ENCODE data around the gene TP53RK.

GRCh38 chr20:46674253-46675083, 14.8 kb downstream of the TP53RK start:
- TF ChIP-seq ZC3H10 (CRISPR knock-in tag; IDR thresholded peaks at IDR 0.05) (no peak), SNAI2 (CRISPR knock-in tag; IDR thresholded peaks at IDR 0.05) (no peak), ZNF70 (CRISPR knock-in tag; IDR thresholded peaks at IDR 0.05) (no peak), ZFP3 (CRISPR knock-in tag; IDR thresholded peaks at IDR 0.05) (no peak)
